Measurements from ENCODE around the gene PITHD1.
"Not testable (repeated sequence)": the region's sequence is repeated elsewhere in the genome, so short reads cannot be mapped to it uniquely, and the experiment has no call there.

The PITHD1 gene

DNA sequence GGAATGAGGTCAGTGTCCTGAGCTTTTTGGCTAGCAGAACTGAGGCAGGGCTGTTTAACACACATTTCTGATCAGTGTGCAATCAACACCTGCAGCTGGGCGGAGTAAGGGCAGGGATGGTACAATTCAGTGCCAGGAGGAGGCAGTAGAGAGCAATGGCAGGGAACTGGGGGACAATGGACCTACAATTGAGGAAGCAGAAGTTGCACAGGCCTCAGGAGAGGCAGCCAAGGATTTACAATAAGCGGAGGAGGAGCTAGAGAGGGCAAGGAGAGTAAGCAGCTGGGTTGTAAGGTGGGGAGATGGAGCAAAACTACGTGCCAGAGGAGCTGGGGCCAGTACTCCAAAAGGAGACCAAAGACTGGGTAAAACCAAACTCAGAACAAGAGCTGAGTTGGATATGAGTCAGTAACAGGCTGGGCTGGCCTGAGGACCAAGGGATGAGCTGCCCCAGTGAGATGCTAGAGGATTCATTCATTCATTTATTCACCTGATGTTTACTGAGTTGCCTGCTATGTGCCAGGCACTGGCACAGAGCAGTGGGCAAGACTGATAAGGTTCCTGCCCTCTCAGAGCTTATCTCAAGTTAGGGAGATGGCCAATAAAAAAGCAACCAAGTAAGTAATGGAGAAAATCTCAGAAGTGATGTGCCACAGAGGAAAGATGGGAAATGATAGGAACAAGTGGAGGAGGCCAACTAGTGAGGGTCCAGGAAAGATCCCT is 32.8 kb downstream of the PITHD1 start:
- peak; percentile 53 for DNase-seq
- in situ Hi-C loops (cut with HindIII; ENCODE audit: low pct_ligation_motif_present, low pct_unique_long_range_greater_than_20kb, low sequenced_read_pairs): no loop called here

DNA sequence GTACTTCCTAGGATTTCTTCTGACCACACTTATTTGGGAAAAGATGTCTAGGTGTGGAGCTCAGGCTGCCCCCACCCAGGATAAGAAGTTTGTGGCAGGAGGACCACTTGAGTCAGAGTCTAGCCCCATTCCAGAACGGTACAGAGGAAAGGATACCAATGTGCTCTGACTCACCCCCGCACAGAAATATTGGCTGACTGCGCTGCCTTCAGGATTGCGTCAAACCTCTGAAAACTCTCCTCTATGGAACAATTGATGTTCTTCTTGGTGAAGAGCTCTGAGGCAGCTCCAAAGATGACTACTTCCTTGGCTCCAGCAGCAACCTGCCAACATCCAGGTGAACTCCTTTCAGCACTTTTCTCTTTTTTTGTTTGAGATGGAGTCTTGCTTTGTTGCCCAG is 35.8 kb downstream of the PITHD1 start:
- in situ Hi-C loops (cut with HindIII; ENCODE audit: low pct_ligation_motif_present, low pct_unique_long_range_greater_than_20kb, low sequenced_read_pairs): no loop called here
- no peak for DNase-seq

DNA sequence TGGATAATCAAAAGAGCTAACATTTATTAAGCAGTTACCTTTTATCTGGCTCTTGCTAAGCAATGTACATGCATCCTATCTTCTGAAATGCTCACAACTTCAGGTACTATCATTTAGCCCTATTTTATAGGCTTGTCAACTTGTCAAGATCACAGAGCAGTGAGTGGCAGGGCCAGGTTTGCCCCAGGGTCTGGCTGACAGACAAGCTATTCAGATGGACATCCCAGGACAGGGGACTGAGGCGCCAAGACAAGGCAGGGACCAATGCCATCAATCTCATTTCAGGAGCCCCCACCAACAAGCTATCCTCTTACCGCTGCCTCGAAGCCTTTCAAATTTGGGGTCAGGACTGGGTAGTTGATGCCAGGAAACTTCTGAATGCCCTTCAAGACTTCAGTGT is 38.1 kb downstream of the PITHD1 start:
- no peak for DNase-seq
- in situ Hi-C loops (cut with HindIII; ENCODE audit: low pct_ligation_motif_present, low pct_unique_long_range_greater_than_20kb, low sequenced_read_pairs): no loop called here

DNA sequence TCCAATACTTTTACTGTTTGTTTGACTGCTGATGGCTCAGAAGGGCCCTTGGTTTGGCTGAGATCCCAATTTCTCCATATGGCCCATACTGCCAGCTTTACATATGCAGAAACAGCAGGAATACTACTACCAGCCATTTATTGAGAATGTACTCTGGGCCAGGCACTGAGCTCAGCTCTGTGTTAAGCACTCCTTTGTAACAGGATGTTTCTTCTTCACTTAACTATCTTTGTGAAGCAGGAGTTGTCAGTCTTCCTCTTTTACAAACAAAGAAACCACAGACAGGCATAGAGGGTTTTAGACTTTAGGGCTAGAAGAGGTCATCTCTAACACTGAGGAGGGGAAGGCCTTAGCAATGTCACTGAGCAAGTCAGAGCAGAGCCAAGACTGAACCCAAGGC is 38.7 kb downstream of the PITHD1 start:
- in situ Hi-C loops (cut with HindIII; ENCODE audit: low pct_ligation_motif_present, low pct_unique_long_range_greater_than_20kb, low sequenced_read_pairs): no loop called here
- DNase-seq: no peak

DNA sequence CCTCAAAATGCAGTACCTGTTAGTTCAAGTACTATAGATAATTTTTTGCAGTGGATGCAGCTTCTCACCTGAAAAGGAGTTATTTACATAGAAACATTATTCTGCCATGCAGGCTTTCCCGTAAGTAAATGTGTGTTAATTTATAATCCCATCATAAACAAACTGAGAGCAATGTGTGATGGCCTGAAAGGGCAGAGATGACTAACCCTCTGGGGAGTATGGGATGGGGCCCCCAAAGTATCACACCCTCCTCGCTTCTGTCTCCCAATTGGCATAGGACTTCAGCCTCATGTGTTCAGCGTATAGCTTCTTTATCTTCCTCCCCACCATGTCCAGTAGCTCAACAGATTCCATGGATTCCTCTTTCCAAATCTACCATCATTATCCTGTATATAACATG is 39.4 kb downstream of the PITHD1 start:
- in situ Hi-C loops (cut with HindIII; ENCODE audit: low pct_ligation_motif_present, low pct_unique_long_range_greater_than_20kb, low sequenced_read_pairs): no loop called here
- no peak for DNase-seq

DNA sequence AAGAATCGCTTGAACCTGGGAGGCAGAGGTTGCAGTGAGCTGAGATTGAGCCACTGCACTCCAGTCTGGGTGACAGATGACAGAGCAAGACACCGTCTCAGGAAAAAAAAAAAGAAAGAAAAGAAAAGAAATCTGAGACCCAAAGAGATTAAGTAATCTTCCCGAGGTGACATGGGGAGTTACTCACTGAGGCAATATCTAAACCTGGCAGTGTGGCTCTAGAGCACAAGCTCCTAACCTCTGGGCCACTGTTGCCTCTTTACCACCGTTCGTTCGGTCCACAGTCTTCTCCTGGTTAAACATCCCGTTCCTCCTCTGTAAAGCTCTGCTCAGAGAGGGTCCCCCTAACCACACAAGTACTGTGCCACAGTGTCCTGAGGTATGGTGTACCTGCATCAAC is 45.5 kb downstream of the PITHD1 start:
- in situ Hi-C loops (cut with HindIII; ENCODE audit: low pct_ligation_motif_present, low pct_unique_long_range_greater_than_20kb, low sequenced_read_pairs): no loop called here
- no peak for DNase-seq

DNA sequence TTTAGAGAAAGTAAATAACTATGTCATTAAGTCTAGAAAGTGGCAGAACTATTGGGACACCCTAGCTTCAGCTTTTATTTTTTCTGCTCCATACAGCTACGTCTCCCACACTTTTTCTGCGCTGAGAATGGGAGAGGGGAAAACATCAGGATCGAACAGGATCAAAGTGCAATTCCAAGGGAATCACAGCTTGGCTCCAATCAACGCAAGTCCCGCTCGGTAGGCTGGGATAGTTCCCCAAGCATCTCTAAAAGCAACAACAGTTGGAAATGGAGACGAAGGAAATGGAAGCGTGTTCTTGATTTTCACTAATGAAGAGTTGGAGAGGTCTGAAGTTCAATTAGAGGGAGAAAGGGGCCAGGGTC is 46.5 kb downstream of the PITHD1 start:
- in situ Hi-C loops (cut with HindIII; ENCODE audit: low pct_ligation_motif_present, low pct_unique_long_range_greater_than_20kb, low sequenced_read_pairs): no loop called here
- DNase-seq: no peak

DNA sequence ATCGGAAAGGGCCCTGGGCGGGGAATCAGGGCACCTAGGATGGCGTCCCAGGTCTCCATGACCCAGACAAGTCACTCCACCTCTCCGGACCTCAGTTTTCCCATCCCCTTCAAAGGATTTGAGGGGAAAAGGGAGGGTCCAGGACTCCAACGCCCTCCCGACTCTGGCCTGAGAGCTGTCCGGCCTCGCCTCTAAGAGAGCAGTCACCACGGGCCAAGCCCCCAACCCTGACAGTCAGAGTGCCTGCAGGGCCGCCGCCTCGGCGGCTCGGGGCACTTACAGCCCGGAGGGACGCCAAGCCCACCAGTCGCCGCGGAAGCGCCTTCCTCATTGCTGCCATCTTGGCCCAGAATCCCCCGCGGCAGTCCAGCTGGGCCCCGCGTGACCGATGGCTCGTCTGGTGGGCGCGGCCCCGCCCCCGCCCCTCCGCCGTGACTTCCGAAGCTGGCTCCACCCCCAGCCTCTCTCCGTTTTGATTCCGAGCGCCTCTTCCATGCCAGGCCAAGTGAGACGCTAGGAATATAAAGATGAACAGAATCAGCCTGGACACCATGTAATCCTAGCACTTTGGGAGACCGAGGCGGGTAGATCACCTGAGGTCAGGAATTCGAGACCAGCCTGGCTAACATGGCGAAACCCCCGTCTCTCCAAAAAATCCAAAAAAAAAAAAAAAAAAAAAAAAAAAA is 47.0 kb downstream of the PITHD1 start, which contains the start of gene HMGCL:
HMGCL (minus strand) TSS at position 354 of the 686 bp plus-strand sequence; CDS start at position 340, 14 bp downstream.
- in situ Hi-C loops (cut with HindIII; ENCODE audit: low pct_ligation_motif_present, low pct_unique_long_range_greater_than_20kb, low sequenced_read_pairs): no loop called here
- peak; percentile 88 for DNase-seq

DNA sequence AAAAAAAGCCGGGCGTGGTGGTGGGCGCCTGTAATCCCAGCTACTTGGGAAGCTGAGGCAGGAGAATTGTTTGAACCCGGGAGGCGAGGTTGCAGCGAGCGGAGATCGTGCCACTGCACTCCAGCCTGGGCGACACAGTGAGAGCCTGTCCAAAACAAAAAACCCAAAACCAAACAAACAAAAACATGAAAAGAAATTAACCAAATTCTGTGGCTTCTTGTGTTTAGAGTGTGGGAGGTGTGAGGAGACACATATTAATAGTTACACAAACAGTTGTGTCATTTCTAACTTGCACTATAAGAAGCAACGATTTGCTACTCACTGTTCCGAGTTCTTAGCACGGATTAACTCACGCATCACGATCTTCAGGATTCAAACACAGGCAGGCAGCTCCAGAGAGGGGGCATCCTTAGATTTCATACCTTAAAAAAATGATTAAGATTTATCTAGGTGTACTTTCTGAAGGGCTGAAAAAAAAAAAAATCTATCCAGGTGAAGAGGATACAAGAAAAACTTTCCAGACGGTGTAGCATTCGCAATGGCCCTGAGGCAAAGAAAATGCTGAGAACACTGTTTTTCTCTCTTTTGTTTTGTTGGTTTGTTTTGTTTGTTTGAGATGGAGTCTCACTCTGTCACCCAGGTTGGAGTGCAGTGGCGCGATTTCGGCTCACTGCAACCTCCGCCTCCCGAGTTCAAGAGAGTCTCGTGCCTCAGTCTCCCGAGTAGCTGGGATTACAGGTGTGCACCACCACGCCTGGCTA is 47.7 kb downstream of the PITHD1 start:
- in situ Hi-C loops (cut with HindIII; ENCODE audit: low pct_ligation_motif_present, low pct_unique_long_range_greater_than_20kb, low sequenced_read_pairs): no loop called here
- no peak for DNase-seq

DNA sequence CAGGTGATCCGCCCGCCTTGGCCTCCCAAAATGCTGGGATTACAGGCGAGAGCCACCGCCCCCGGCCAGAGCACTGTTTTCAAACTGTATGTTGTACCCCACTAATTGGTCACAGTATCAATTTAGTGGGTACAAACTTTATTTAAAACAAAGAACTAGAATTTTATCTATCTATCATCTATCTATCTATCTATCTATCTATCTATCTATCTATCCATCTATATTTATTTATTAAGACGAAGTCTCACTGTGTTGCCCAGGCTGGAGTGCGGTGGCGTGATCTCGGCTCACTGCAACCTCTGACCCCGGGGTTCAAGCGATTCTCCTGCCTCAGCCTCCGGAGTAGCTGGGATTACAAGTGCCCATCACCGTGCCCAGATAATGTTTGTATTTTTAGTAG is 48.4 kb downstream of the PITHD1 start:
- DNase-seq; in situ Hi-C loops (cut with HindIII; ENCODE audit: low pct_ligation_motif_present, low pct_unique_long_range_greater_than_20kb, low sequenced_read_pairs): not testable (repeated sequence)

DNA sequence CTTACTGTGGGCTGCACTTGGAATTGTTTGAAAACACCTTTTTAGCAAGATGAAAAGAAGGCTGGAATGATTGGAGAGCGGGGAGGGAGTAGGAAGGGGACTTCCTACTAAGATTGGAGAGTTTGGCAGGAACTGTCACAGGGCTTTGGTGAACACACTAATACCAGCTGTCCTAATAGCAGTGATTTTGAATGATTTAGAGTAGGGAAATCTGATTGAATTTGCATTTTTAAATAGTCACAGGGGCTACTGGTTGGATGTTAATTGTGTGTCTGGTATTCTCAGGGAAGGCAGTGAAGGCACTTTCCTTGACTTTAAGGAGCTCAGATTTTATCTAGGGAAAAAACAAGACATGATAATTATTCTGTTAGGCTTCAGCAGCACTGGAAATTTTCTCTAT is 49.5 kb downstream of the PITHD1 start:
- in situ Hi-C loops (cut with HindIII; ENCODE audit: low pct_ligation_motif_present, low pct_unique_long_range_greater_than_20kb, low sequenced_read_pairs): no loop called here
- DNase-seq: no peak

DNA sequence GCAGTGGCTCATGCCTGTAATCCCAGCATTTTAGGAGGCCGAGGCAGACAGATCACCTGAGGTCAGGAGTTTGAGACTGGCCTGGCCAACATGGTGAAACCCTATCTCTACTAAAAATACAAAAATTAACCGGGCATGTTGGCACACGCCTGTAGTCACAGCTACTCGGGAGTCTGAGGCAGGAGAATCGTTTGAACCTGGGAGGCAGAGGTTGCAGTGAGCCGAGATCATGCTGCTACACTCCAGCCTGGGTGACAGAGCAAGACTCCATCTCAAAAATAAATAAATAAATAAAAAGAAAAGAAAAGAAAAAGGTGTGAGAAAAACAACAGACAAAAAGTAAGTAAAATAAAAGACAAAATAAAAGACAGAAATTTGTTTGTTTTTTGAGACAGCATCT is 55.9 kb downstream of the PITHD1 start:
- DNase-seq; in situ Hi-C loops (cut with HindIII; ENCODE audit: low pct_ligation_motif_present, low pct_unique_long_range_greater_than_20kb, low sequenced_read_pairs): not testable (repeated sequence)

DNA sequence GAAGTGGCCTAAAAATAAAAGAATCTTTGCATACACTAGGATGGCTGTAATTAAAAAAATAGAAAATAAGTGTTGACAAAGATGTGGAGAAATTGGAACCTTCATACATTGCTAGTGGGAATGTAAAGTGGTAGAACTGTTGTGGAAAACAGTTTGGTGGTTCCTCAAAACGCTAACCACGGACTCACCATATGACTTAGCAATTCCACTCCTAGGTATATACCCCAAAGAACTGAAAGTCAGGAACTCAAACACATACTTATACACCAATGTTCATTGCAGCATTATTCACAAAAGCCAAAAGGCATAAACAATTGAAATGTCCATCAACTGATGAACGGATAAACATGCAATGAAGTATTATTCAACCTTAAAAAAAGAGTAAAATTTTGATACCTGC is 57.8 kb downstream of the PITHD1 start:
- no peak for DNase-seq
- in situ Hi-C loops (cut with HindIII; ENCODE audit: low pct_ligation_motif_present, low pct_unique_long_range_greater_than_20kb, low sequenced_read_pairs): no loop called here
